T-helper 17 cell (primary cell): ENCODE results near the gene ZYX. TPM values are rescaled to one million over a fixed set of nuclear protein-coding genes. Genes with fewer than 3 reads are reported as not detected.

ENCODE experiments used
- ATAC-seq: fragments of 150-1000 bp; cut with Tn5 transposase; 2 replicates; pipeline ENCODE4 v1.10.0; 2021; ENCODE audit warnings: mild to moderate bottlenecking, moderate library complexity
- DNase-seq, 3 donors: peaks; one replicate each; pipeline versions ENCODE4 v3.0.0 to v3.0.0-alpha.2; 2020 to 2021
- H3K9me3 ChIP-seq: one replicate; pipeline ENCODE4 v1.7.0; 2013; ENCODE audit warnings: low read length, mild to moderate bottlenecking; ENCODE audit not compliant: control insufficient read depth, poor library complexity, severe bottlenecking
- H3K27ac Mint-ChIP-seq: one replicate; pipeline ENCODE4 v1.8.0; 2022; ENCODE audit warnings: mild to moderate bottlenecking, moderate library complexity, mixed read lengths
- H3K27me3 Mint-ChIP-seq: one replicate; pipeline ENCODE4 v1.8.0; 2022; ENCODE audit warnings: mixed read lengths
- H3K36me3 Mint-ChIP-seq: one replicate; pipeline ENCODE4 v1.8.0; 2022; ENCODE audit warnings: low read depth, mixed read lengths
- H3K4me1 Mint-ChIP-seq: one replicate; pipeline ENCODE4 v1.8.0; 2022; ENCODE audit warnings: mild to moderate bottlenecking, mixed read lengths
- H3K4me3 Mint-ChIP-seq: one replicate; pipeline ENCODE4 v1.8.0; 2022; ENCODE audit warnings: mild to moderate bottlenecking, moderate library complexity, mixed read lengths
- total RNA-seq, 4 donors: library from RNA in 2 of 4; stranded (reverse) in 2 of 4; gene quantifications; one replicate each; pipeline ENCODE4 v1.2.3 and lab custom pipeline; 2022 to 2026

Gene ZYX
- total RNA-seq, 2 donors from 2014 or later = 151 to 165 TPM

DNA sequence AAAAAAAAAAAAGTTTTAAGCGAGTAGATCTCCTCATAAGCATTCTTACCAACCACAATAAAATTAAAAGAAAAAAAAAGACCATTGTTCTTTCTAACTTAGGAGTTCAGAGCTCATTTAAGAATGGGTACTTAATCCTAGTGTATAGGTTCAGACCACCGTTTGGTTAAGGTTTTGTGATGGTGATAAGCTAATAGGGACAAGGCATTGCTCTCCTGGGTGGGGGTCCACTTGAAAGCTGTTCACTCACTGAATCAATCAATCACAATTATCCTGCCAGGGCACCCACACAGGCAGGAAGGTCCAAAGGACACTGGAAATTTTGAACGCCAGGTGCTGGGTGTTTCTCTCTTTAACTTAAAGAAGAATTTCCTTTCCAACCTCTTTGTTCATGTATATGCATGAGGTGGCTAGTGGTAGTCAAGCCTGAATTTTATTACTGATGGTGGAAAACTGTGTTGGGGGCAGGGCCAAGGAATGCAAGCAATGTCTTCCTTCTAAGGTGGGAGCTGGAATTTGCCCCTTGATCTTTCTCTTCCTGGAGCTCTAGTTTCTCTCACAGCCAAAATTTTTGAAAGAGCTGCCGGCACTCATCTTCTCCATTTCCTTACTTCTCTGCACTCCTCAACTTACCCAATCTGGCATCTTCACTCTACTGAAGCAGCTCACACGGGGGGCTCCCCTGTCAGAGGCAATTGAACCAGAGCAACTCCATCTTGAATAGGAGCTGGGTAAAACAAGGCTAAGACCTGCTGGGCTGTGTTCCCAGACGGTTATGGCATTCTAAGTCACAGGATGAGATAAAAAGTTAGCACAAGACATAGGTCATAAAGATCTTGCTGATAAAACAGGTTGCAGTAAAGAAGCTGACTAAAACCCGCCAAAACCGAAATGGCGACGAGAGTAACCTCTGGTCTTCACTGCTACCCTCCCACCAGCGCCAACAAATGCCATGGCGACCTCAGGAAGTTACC lies 11.2 kb upstream of the ZYX start:
- peaks cover 32% of the 10 kb centered on the region for H3K4me1 Mint-ChIP-seq
- no peak for ATAC-seq
- H3K27ac Mint-ChIP-seq = no peak overlapping the region

GRCh38 chr7:143372070-143372469 lies 9.1 kb upstream of the ZYX start:
- ATAC-seq = peak; percentile 72
- H3K4me1 Mint-ChIP-seq = peaks cover 46% of the 10 kb centered on the region
- H3K4me3 Mint-ChIP-seq = peak overlapping the region; percentile 39
- peak overlapping the region; percentile 86 for H3K27ac Mint-ChIP-seq
- DNase-seq = no peak
- H3K9me3 ChIP-seq = no peaks in the 10 kb centered on the region
- H3K27me3 Mint-ChIP-seq = no peaks in the 10 kb centered on the region
- no peaks in the 10 kb centered on the region for H3K36me3 Mint-ChIP-seq

More for the DNA sequence above, 11.2 kb upstream of the ZYX start:
- no peaks in the 10 kb centered on the region for H3K9me3 ChIP-seq
- DNase-seq = no peak
- H3K36me3 Mint-ChIP-seq = no peaks in the 10 kb centered on the region
- peaks cover 13% of the 10 kb centered on the region for H3K27me3 Mint-ChIP-seq
- H3K4me3 Mint-ChIP-seq = no peak overlapping the region

GRCh38 chr7:143373255-143373794 lies 7.8 kb upstream of the ZYX start:
- H3K4me3 Mint-ChIP-seq = peak overlapping the region; percentile 36
- peaks cover 52% of the 10 kb centered on the region for H3K4me1 Mint-ChIP-seq
- no peak overlapping the region for H3K27ac Mint-ChIP-seq

GRCh38 chr7:143374561-143374960 lies 6.6 kb upstream of the ZYX start:
- H3K4me3 Mint-ChIP-seq = no peak overlapping the region

More at GRCh38 chr7:143373255-143373794, 7.8 kb upstream of the ZYX start:
- H3K9me3 ChIP-seq = no peaks in the 10 kb centered on the region
- Mint-ChIP-seq H3K27me3 (no peaks in the 10 kb centered on the region), H3K36me3 (no peaks in the 10 kb centered on the region)
- ATAC-seq (no peak), DNase-seq (no peak)

DNA sequence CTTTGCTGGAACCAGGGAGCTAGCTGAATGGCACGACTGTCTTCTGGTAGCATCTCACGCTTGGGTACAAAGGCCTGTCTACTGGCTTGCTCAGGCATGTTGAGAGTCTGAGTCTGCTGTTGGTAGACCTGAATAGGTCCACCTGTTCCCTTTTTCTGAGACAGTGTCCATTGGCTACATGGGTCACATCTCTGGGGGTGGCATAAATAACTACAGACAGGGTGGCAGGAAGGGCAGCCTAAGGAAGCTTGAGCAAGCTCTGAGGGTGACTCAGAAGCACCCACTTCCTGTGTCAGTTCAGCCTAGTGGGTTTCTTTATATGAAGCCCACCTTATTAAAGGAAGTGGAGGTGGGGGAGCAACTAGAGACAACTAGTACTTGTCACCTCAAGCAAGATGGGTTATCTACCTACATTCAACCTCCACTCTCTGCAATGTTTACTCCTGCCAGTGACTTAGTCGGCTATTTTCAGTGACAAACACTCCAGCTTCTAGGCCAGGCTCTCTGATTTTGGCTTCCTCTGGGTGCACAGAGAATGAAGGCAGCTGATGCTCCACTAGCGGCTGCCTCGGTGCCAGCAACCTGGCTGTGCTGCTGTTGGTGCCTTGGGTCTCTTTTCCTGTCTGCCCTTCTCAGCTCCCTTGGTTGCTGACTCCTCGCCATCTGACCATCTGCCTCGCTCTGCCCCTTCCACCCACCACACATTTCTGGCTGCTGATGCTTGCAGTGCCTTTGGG lies 5.7 kb upstream of the ZYX start:
- no peaks in the 10 kb centered on the region for H3K27me3 Mint-ChIP-seq
- H3K4me1 Mint-ChIP-seq = peaks cover 66% of the 10 kb centered on the region
- peak overlapping the region; percentile 95 for H3K27ac Mint-ChIP-seq
- ATAC-seq (peak; percentile 51), DNase-seq (no peak)
- H3K9me3 ChIP-seq = no peaks in the 10 kb centered on the region
- H3K4me3 Mint-ChIP-seq = peak overlapping the region; percentile 52
- no peaks in the 10 kb centered on the region for H3K36me3 Mint-ChIP-seq

More at GRCh38 chr7:143374561-143374960, 6.6 kb upstream of the ZYX start:
- no peaks in the 10 kb centered on the region for H3K9me3 ChIP-seq
- DNase-seq (no peak), ATAC-seq (no peak)
- Mint-ChIP-seq H3K36me3 (no peaks in the 10 kb centered on the region), H3K27ac (peak overlapping the region; percentile 95), H3K27me3 (no peaks in the 10 kb centered on the region), H3K4me1 (peaks cover 64% of the 10 kb centered on the region)

DNA sequence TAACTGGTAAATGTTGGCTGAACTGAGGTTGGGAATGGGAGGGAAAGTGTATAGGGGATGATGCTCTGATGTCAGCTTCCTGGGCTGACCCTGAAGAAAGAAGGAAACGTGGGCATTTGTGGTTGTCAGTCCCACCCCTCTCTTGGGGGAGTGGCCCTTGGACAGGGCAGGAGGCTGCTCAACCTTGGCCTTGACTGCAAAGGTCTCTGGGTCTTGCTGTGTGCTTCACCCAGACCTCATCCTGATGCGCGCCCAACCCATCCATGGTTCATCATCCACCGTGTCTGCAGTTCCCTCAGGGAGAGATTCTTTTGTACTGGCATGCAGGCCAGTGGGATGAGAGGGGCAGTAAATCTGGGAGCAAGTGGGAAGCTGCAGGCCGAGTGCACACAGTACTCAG lies 4.7 kb upstream of the ZYX start:
- Mint-ChIP-seq H3K27me3 (no peaks in the 10 kb centered on the region), H3K27ac (peak overlapping the region; percentile 95), H3K36me3 (no peaks in the 10 kb centered on the region), H3K4me3 (no peak overlapping the region), H3K4me1 (peaks cover 62% of the 10 kb centered on the region)
- H3K9me3 ChIP-seq = no peaks in the 10 kb centered on the region
- DNase-seq (no peak), ATAC-seq (no peak)

DNA sequence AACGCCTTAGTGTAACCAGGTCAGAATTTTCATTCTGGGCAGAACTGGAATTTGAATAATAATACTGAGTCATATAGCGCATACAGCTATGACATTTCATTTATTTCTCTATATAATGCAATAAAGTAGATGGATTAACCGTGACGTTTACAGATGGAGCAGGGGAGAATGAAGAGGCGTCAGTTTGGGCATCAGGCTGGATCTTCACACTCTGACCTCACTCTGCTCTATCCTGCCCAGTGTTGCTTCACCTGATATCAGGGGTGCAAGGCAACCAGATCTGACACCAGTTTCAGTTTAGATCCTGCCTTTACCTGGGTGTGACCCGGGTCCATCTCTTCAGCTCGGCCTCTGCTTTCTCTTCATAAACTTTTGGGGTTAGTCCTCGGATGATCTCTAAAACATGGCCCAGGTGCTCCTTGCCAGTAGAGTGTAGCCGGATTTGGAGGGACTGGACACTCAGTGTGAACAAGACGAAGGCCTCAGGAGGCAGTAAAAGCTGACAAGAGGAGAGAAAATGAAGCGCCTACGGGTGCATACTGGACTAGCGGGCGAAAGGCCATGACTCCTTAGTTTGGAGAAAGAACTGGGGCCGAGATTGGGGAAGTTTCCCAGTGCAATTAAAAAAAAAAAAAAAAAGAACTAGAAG lies 1.4 kb upstream of the ZYX start:
- ATAC-seq (no peak), DNase-seq (no peak)
- no peak overlapping the region for H3K4me3 Mint-ChIP-seq
- no peaks in the 10 kb centered on the region for H3K9me3 ChIP-seq
- H3K36me3 Mint-ChIP-seq = no peaks in the 10 kb centered on the region
- H3K27ac Mint-ChIP-seq = peak overlapping the region; percentile 96
- peaks cover 40% of the 10 kb centered on the region for H3K4me1 Mint-ChIP-seq
- H3K27me3 Mint-ChIP-seq = no peaks in the 10 kb centered on the region

GRCh38 chr7:143380260-143380645 lies 892 bp upstream of the ZYX start:
- Mint-ChIP-seq H3K27ac (peak overlapping the region; percentile 96), H3K4me3 (no peak overlapping the region), H3K36me3 (no peaks in the 10 kb centered on the region), H3K4me1 (peaks cover 34% of the 10 kb centered on the region), H3K27me3 (no peaks in the 10 kb centered on the region)
- no peaks in the 10 kb centered on the region for H3K9me3 ChIP-seq
- peak; percentile 69 to 90 (median 74) for DNase-seq
- peak; percentile 67 for ATAC-seq

DNA sequence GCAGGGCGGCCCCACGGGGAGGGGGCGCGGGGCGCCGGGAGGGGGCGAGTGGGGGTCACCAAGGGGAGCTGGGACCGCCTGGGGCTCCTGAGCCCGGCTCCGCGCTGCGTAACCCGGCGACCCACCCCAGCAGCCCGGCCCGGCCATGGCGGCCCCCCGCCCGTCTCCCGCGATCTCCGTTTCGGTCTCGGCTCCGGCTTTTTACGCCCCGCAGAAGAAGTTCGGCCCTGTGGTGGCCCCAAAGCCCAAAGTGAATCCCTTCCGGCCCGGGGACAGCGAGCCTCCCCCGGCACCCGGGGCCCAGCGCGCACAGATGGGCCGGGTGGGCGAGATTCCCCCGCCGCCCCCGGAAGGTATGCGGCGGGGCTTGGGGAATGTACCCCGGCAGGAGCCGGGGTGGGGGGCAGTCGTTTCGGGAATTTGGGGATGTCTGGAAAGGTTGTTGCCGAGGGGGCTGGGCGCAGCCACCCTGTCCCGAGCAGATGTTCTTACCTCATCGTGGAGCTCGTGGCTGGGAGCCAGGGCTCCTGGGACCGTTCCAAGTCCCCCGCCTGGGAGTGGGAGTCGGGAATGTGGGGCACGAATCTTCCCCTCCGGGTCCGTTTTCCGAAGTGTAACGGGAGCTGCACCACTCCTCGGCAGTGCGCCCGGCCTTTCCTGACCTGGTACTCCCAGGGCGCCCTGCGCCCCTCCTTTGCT lies 431 bp downstream of the ZYX start:
- Mint-ChIP-seq H3K4me1 (peaks cover 24% of the 10 kb centered on the region), H3K27ac (no peak overlapping the region), H3K27me3 (no peaks in the 10 kb centered on the region), H3K4me3 (no peak overlapping the region), H3K36me3 (no peaks in the 10 kb centered on the region)
- H3K9me3 ChIP-seq = no peaks in the 10 kb centered on the region
- ATAC-seq (no peak), DNase-seq (no peak)

DNA sequence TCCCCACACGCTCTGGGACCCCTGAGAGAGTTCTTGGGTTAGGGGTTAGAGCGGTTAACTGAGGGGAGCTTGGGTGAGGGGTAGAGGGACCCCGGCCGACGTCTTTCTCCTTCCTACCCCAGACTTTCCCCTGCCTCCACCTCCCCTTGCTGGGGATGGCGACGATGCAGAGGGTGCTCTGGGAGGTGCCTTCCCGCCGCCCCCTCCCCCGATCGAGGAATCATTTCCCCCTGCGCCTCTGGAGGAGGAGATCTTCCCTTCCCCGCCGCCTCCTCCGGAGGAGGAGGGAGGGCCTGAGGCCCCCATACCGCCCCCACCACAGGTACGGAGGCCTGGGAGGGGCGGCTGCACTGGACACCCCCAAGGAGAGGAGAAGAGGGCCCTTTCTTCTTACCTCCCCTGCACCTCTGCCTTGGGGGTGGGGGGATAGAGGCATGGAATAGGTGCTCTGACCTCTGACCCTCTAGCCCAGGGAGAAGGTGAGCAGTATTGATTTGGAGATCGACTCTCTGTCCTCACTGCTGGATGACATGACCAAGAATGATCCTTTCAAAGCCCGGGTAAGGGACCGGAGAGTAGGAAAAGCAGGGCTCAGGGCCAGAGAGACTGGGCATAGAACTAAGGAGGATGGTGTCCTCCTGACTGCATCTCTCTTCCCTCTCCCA lies 1.1 kb downstream of the ZYX start:
- H3K9me3 ChIP-seq = no peaks in the 10 kb centered on the region
- no peaks in the 10 kb centered on the region for H3K27me3 Mint-ChIP-seq
- DNase-seq (no peak), ATAC-seq (no peak)
- H3K27ac Mint-ChIP-seq = no peak overlapping the region
- no peaks in the 10 kb centered on the region for H3K36me3 Mint-ChIP-seq
- H3K4me3 Mint-ChIP-seq = no peak overlapping the region
- H3K4me1 Mint-ChIP-seq = peaks cover 21% of the 10 kb centered on the region

DNA sequence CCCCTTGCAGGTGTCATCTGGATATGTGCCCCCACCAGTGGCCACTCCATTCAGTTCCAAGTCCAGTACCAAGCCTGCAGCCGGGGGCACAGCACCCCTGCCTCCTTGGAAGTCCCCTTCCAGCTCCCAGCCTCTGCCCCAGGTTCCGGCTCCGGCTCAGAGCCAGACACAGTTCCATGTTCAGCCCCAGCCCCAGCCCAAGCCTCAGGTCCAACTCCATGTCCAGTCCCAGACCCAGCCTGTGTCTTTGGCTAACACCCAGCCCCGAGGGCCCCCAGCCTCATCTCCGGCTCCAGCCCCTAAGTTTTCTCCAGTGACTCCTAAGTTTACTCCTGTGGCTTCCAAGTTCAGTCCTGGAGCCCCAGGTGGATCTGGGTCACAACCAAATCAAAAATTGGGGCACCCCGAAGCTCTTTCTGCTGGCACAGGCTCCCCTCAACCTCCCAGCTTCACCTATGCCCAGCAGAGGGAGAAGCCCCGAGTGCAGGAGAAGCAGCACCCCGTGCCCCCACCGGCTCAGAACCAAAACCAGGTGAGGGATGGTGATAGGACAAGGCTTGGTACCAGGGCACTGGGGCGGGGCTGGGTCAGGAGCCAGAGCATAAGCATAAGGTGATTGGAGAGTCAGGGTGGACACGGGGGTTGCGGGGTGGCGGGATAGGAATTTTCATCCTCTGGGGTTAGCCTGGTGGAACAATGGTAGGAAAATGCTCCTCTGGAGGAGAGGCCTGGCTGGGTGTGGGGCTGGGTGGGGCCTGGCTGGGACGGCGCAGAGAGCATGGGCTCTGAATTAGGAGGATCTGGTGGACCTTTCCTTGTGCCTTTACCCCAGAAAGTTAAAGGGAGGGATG lies 1.9 kb downstream of the ZYX start:
- no peaks in the 10 kb centered on the region for H3K27me3 Mint-ChIP-seq
- no peak overlapping the region for H3K4me3 Mint-ChIP-seq
- no peak for DNase-seq
- no peak overlapping the region for H3K27ac Mint-ChIP-seq
- no peaks in the 10 kb centered on the region for H3K36me3 Mint-ChIP-seq
- no peak for ATAC-seq
- H3K9me3 ChIP-seq = no peaks in the 10 kb centered on the region
- peaks cover 24% of the 10 kb centered on the region for H3K4me1 Mint-ChIP-seq
